H9 (cell line): Measurements from ENCODE around the gene FOXJ3. TPM values are rescaled to one million over a fixed set of nuclear protein-coding genes. Genes with fewer than 3 reads are reported as not detected.

Source experiments
- DNase-seq: peaks from one replicate; pipeline ENCODE4 v3.0.0-alpha.2; 2017
- H2AFZ ChIP-seq: one replicate; pipeline ENCODE4 v1.6.1; 2013; ENCODE audit warnings: mild to moderate bottlenecking, low read length, control low read depth, moderate library complexity
- H2AK5ac ChIP-seq: 2 replicates; pipeline ENCODE4 v1.6.1; 2013; ENCODE audit warnings: low read length, control low read depth, mixed read lengths; ENCODE audit not compliant: insufficient read length
- H2BK120ac ChIP-seq: one replicate; pipeline ENCODE4 v1.6.1; 2013; ENCODE audit warnings: low read depth, mild to moderate bottlenecking, low read length, control low read depth, inconsistent platforms; ENCODE audit not compliant: poor library complexity, severe bottlenecking
- H2BK12ac ChIP-seq: 2 replicates; pipeline ENCODE4 v1.6.1; 2013; ENCODE audit warnings: low read length, control low read depth, mixed read lengths, low read depth; ENCODE audit not compliant: insufficient read length
- H2BK15ac ChIP-seq: 2 replicates; pipeline ENCODE4 v1.6.1; 2013; ENCODE audit warnings: low read depth, low read length, control low read depth
- H2BK20ac ChIP-seq: one replicate; pipeline ENCODE4 v1.6.1; 2013; ENCODE audit warnings: low read depth, mild to moderate bottlenecking, low read length, control low read depth, inconsistent platforms; ENCODE audit not compliant: poor library complexity, severe bottlenecking
- H2BK5ac ChIP-seq: 2 replicates; pipeline ENCODE4 v1.6.1; 2013; ENCODE audit warnings: low read length, control low read depth, mixed read lengths; ENCODE audit not compliant: insufficient read length
- H3K14ac ChIP-seq: 2 replicates; pipeline ENCODE4 v1.6.1; 2013; ENCODE audit warnings: low read length, control low read depth; ENCODE audit not compliant: insufficient read depth
- H3K18ac ChIP-seq: 2 replicates; pipeline ENCODE4 v1.6.1; 2013; ENCODE audit warnings: low read depth, mild to moderate bottlenecking, mixed read lengths, low read length, control low read depth; ENCODE audit not compliant: insufficient read length
- H3K23ac ChIP-seq: 2 replicates; pipeline ENCODE4 v1.6.1; 2013; ENCODE audit warnings: low read length, control low read depth, mixed read lengths, low read depth; ENCODE audit not compliant: insufficient read length
- H3K23me2 ChIP-seq: 2 replicates; pipeline ENCODE4 v1.6.1; 2013; ENCODE audit warnings: low read depth, mild to moderate bottlenecking, mixed read lengths, low read length, control low read depth; ENCODE audit not compliant: insufficient read length, poor library complexity, severe bottlenecking
- H3K27ac ChIP-seq: 2 replicates; pipeline ENCODE4 v1.5.1; 2013; ENCODE audit warnings: low read length, control low read depth, mixed read lengths, low read depth; ENCODE audit not compliant: insufficient read length
- H3K27me3 ChIP-seq: 2 replicates; pipeline ENCODE4 v1.6.1; 2013; ENCODE audit warnings: low read length, control low read depth, inconsistent platforms; ENCODE audit not compliant: insufficient read depth
- H3K4ac ChIP-seq: 2 replicates; pipeline ENCODE4 v1.6.1; 2013; ENCODE audit warnings: low read depth, mild to moderate bottlenecking, control low read depth, inconsistent platforms, low read length, moderate library complexity
- H3K4me1 ChIP-seq: 2 replicates; pipeline ENCODE4 v1.6.1; 2013; ENCODE audit warnings: low read length, control low read depth, inconsistent platforms; ENCODE audit not compliant: insufficient read depth
- H3K4me2 ChIP-seq: 2 replicates; pipeline ENCODE4 v1.6.1; 2013; ENCODE audit warnings: low read length, control low read depth, mixed read lengths; ENCODE audit not compliant: insufficient read length, insufficient read depth
- H3K56ac ChIP-seq: 2 replicates; pipeline ENCODE4 v1.6.1; 2013; ENCODE audit warnings: low read depth, mild to moderate bottlenecking, mixed read lengths, low read length, control low read depth; ENCODE audit not compliant: insufficient read length
- H3K79me1 ChIP-seq: 2 replicates; pipeline ENCODE4 v1.6.1; 2013; ENCODE audit warnings: low read depth, mild to moderate bottlenecking, moderate library complexity, low read length, control low read depth, inconsistent platforms; ENCODE audit not compliant: insufficient read depth, poor library complexity, severe bottlenecking
- H3K79me2 ChIP-seq: 2 replicates; pipeline ENCODE4 v1.6.1; 2013; ENCODE audit warnings: low read length, control low read depth, inconsistent platforms; ENCODE audit not compliant: insufficient read depth
- H3K9ac ChIP-seq: 2 replicates; pipeline ENCODE4 v1.6.1; 2013; ENCODE audit warnings: low read length, control low read depth, mixed read lengths; ENCODE audit not compliant: insufficient read length; ENCODE audit errors: extremely low read depth
- H3K9me3 ChIP-seq: one replicate; pipeline ENCODE4 v1.6.1; 2013; ENCODE audit warnings: low read depth, low read length, inconsistent platforms; ENCODE audit not compliant: control insufficient read depth
- H3T11ph ChIP-seq: one replicate; pipeline ENCODE4 v1.6.1; 2013; ENCODE audit warnings: mild to moderate bottlenecking, low read length, control low read depth, inconsistent platforms
- H4K20me1 ChIP-seq: one replicate; pipeline ENCODE4 v1.6.1; 2013; ENCODE audit not compliant: control insufficient read depth, insufficient read length, insufficient read depth
- H4K5ac ChIP-seq: 2 replicates; pipeline ENCODE4 v1.6.1; 2013; ENCODE audit warnings: low read depth, mild to moderate bottlenecking, mixed read lengths, low read length, control low read depth; ENCODE audit not compliant: insufficient read length
- H4K8ac ChIP-seq: replicated peaks from 2 replicates; pipeline ENCODE4 v1.6.1; 2013; ENCODE audit warnings: low read length, control low read depth, mixed read lengths, low read depth; ENCODE audit not compliant: insufficient read length
- H4K91ac ChIP-seq: 2 replicates; pipeline ENCODE4 v1.6.1; 2013; ENCODE audit warnings: low read depth, mild to moderate bottlenecking, moderate library complexity, mixed read lengths, low read length, control low read depth; ENCODE audit not compliant: insufficient read length
- H3K27ac Mint-ChIP-seq, 3 experiments: 2 replicates in 2 of 3; 3 replicates in 1 of 3; pipeline ENCODE4 v1.8.0; 2020 to 2021; ENCODE audit warnings: mixed read lengths in 3 of 3, mild to moderate bottlenecking in 1 of 3, moderate library complexity in 1 of 3
- H3K27me3 Mint-ChIP-seq: 2 replicates; pipeline ENCODE4 v1.8.0; 2021; ENCODE audit warnings: low read depth, mild to moderate bottlenecking, moderate library complexity, mixed read lengths
- H3K36me3 Mint-ChIP-seq, 3 experiments: 2 replicates in 2 of 3; 3 replicates in 1 of 3; pipeline ENCODE4 v1.8.0; 2020 to 2021; ENCODE audit warnings: low read depth in 3 of 3, mixed read lengths in 3 of 3; ENCODE audit not compliant: insufficient read depth in 1 of 3
- H3K4me1 Mint-ChIP-seq, 2 experiments: 2 replicates each; pipeline ENCODE4 v1.8.0; 2020; ENCODE audit warnings: mixed read lengths in 2 of 2
- H3K4me3 Mint-ChIP-seq, 2 experiments: 2 replicates in 1 of 2; 3 replicates in 1 of 2; pipeline ENCODE4 v1.8.0; 2020 to 2021; ENCODE audit warnings: mild to moderate bottlenecking in 2 of 2, mixed read lengths in 2 of 2, moderate library complexity in 1 of 2
- H3K9me3 Mint-ChIP-seq, 2 experiments: 2 replicates in 1 of 2; 3 replicates in 1 of 2; pipeline ENCODE4 v1.8.0; 2020; ENCODE audit warnings: mild to moderate bottlenecking in 2 of 2, mixed read lengths in 2 of 2, moderate library complexity in 1 of 2
- CTCF ChIP-seq: fragments of 200-600 bp; sonication (generic); conservative IDR thresholded peaks from 3 replicates; pipeline ENCODE4 v1.8.0; 2021; ENCODE audit warnings: antibody characterized with exemption, mild to moderate bottlenecking
- WGBS: extraction: QIAGEN DNeasy Blood & Tissue Kit; methylation state at CpG from one replicate; pipeline ENCODE4 v1.1.7; 2013; ENCODE audit warnings: missing lambda C conversion rate, low lambda C conversion rate, mixed read lengths; ENCODE audit not compliant: insufficient read length; ENCODE audit errors: extremely low coverage; 5-methylcytosine and 5-hydroxymethylcytosine counted together
- total RNA-seq: library from RNA; stranded (reverse); gene quantifications from 2 replicates; pipeline ENCODE4 v1.2.1, GENCODE V29; 2021

Gene FOXJ3
- total RNA-seq, 1 experiment from 2014 or later: 49.9 TPM

DNA sequence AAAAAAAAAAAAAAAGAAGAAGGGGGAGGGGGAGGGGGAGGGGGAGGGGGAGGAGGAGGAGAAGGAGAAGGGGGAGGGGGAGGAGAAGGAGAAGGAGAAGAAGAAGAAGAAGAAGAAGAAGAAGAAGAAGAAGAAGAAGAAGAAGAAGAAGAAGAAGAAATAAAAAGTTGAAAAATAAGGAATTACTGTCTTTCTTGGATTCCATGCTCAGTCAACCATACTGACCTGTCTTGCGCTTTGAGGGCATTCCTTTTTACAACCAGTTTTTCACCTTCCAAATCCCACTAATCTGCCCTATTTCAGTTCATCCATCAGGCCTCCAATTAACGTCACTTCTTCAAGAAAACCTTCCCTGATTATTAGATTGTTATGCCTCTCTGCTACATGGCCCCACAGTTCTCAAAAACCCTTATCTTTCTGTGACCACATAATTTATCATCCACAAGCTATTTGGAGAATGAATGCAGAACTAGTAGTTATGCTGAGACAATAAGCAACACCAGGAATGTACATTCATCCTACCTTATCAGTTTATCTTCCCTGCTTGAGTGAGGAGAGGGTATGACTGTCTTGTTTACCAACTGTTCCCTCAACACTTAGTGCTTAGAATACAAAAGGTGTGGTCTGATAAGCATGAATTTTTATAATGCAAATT lies 113.0 kb downstream of the FOXJ3 start:
- Mint-ChIP-seq H3K27ac (no peak overlapping the region), H3K4me3 (no peak overlapping the region), H3K4me1 (peaks cover 27 to 29% of the 10 kb centered on the region in 2 experiments), H3K36me3 (peaks cover 14 to 22% (median 16%) of the 10 kb centered on the region in 3 experiments), H3K27me3 (no peaks in the 10 kb centered on the region; the same call in 1 of the 2 replicates), H3K9me3 (peaks cover 3 to 9% of the 10 kb centered on the region in 2 experiments; a peak in 3 of 5 replicates)
- Histone ChIP-seq H2BK5ac (no peak overlapping the region), H2BK20ac (no peak overlapping the region), H3T11ph (no peak overlapping the region), H2BK120ac (no peak overlapping the region), H3K23me2 (no peaks in the 10 kb centered on the region), H3K23ac (no peak overlapping the region), H3K4me2 (no peak overlapping the region), H2AFZ (no peak overlapping the region), H4K91ac (no peak overlapping the region), H3K56ac (no peak overlapping the region), H2BK12ac (no peak overlapping the region), H3K4me1 (no peaks in the 10 kb centered on the region; the same call in 1 of the 2 replicates), H3K4ac (no peak overlapping the region), H2AK5ac (no peak overlapping the region), H3K18ac (no peak overlapping the region), H2BK15ac (no peak overlapping the region), H3K14ac (no peak overlapping the region), H3K27me3 (no peaks in the 10 kb centered on the region), H3K79me2 (peaks cover 1% of the 10 kb centered on the region; the same call in 1 of the 2 replicates), H3K79me1 (no peaks in the 10 kb centered on the region), H4K5ac (no peak overlapping the region), H3K9ac (no peak overlapping the region), H3K9me3 (no peaks in the 10 kb centered on the region), H4K20me1 (no peaks in the 10 kb centered on the region), H4K8ac (no peak overlapping the region), H3K27ac (no peak overlapping the region)
- WGBS: no CpG with 5 or more reads among the region's 2 CpGs
- DNase-seq: no peak
- no peak for TF ChIP-seq CTCF
